ENCODE results near the gene CTPS2. TPM values are rescaled to one million over a fixed set of nuclear protein-coding genes. Genes with fewer than 3 reads are reported as not detected.

CTPS2 gene
- total and polyA plus RNA-seq, 2 experiments from 2014 or later, result 10.4 to 35.5 TPM

- Histone ChIP-seq H3K4me1 (ENCODE audit: insufficient read depth) (peaks cover 5% of the 10 kb centered on the region; the same call in 1 of the 2 replicates), H3K79me2 (replicated peaks; ENCODE audit: insufficient read depth) (no peaks in the 10 kb centered on the region), H3K9me2 (ENCODE audit: insufficient read depth) (no peaks in the 10 kb centered on the region), H2AFZ (no peak overlapping the region), H3F3A (replicated peaks; ENCODE audit: low read depth) (no peaks in the 10 kb centered on the region), H3K4me3 (no peak overlapping the region), H3K27ac (ENCODE audit: low read depth) (no peak overlapping the region), H3K27me3 (ENCODE audit: insufficient read depth) (no peaks in the 10 kb centered on the region), H3K4me2 (no peak overlapping the region), H4K20me1 (replicated peaks; ENCODE audit: insufficient read depth) (no peaks in the 10 kb centered on the region), H3K36me3 (ENCODE audit: insufficient read depth) (no peaks in the 10 kb centered on the region)
- no peak for DNase-seq (ENCODE audit: low spot score)
- no peak for ATAC-seq
- no peak overlapping the region for H3K27ac Mint-ChIP-seq
- peaks cover 45% of the 10 kb centered on the region; the same call in 2 of the 3 replicates for H3K36me3 Mint-ChIP-seq (ENCODE audit: low read depth)
- no peaks in the 10 kb centered on the region for H3K9me3 Mint-ChIP-seq
- TF ChIP-seq, protein P1, sequence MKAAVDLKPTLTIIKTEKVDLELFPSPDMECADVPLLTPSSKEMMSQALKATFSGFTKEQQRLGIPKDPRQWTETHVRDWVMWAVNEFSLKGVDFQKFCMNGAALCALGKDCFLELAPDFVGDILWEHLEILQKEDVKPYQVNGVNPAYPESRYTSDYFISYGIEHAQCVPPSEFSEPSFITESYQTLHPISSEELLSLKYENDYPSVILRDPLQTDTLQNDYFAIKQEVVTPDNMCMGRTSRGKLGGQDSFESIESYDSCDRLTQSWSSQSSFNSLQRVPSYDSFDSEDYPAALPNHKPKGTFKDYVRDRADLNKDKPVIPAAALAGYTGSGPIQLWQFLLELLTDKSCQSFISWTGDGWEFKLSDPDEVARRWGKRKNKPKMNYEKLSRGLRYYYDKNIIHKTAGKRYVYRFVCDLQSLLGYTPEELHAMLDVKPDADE (IDR thresholded peaks at IDR 0.05), result no peak
- TF ChIP-seq EZH2phosphoT487 (IDR thresholded peaks at IDR 0.05; ENCODE audit: unreplicated experiment), result no peak
- no peak for TF ChIP-seq CTCF (conservative IDR thresholded peaks at IDR 0.05; ENCODE audit: low read depth in 2 of 2)
- no peak for TF ChIP-seq NANOG (IDR thresholded peaks at IDR 0.05; ENCODE audit: borderline replicate concordance)
- TF ChIP-seq POLR2AphosphoS5 (IDR thresholded peaks at IDR 0.05; ENCODE audit: low read depth), result no peak
- TF ChIP-seq STAT1 (IDR thresholded peaks at IDR 0.05; ENCODE audit: unreplicated experiment), result no peak
- TF ChIP-seq CREB1 (CRISPR knock-in tag; IDR thresholded peaks at IDR 0.05; ENCODE audit: low read depth), result no peak
- no peak for TF ChIP-seq EZH2 (IDR thresholded peaks at IDR 0.05; ENCODE audit: low read depth, unreplicated experiment)
- no peak for TF ChIP-seq JUNB (IDR thresholded peaks at IDR 0.05; ENCODE audit: unreplicated experiment)
- TF ChIP-seq ZNF331 (CRISPR knock-in tag; IDR thresholded peaks at IDR 0.05; ENCODE audit: low read depth), result no peak
- TF ChIP-seq, protein P2, sequence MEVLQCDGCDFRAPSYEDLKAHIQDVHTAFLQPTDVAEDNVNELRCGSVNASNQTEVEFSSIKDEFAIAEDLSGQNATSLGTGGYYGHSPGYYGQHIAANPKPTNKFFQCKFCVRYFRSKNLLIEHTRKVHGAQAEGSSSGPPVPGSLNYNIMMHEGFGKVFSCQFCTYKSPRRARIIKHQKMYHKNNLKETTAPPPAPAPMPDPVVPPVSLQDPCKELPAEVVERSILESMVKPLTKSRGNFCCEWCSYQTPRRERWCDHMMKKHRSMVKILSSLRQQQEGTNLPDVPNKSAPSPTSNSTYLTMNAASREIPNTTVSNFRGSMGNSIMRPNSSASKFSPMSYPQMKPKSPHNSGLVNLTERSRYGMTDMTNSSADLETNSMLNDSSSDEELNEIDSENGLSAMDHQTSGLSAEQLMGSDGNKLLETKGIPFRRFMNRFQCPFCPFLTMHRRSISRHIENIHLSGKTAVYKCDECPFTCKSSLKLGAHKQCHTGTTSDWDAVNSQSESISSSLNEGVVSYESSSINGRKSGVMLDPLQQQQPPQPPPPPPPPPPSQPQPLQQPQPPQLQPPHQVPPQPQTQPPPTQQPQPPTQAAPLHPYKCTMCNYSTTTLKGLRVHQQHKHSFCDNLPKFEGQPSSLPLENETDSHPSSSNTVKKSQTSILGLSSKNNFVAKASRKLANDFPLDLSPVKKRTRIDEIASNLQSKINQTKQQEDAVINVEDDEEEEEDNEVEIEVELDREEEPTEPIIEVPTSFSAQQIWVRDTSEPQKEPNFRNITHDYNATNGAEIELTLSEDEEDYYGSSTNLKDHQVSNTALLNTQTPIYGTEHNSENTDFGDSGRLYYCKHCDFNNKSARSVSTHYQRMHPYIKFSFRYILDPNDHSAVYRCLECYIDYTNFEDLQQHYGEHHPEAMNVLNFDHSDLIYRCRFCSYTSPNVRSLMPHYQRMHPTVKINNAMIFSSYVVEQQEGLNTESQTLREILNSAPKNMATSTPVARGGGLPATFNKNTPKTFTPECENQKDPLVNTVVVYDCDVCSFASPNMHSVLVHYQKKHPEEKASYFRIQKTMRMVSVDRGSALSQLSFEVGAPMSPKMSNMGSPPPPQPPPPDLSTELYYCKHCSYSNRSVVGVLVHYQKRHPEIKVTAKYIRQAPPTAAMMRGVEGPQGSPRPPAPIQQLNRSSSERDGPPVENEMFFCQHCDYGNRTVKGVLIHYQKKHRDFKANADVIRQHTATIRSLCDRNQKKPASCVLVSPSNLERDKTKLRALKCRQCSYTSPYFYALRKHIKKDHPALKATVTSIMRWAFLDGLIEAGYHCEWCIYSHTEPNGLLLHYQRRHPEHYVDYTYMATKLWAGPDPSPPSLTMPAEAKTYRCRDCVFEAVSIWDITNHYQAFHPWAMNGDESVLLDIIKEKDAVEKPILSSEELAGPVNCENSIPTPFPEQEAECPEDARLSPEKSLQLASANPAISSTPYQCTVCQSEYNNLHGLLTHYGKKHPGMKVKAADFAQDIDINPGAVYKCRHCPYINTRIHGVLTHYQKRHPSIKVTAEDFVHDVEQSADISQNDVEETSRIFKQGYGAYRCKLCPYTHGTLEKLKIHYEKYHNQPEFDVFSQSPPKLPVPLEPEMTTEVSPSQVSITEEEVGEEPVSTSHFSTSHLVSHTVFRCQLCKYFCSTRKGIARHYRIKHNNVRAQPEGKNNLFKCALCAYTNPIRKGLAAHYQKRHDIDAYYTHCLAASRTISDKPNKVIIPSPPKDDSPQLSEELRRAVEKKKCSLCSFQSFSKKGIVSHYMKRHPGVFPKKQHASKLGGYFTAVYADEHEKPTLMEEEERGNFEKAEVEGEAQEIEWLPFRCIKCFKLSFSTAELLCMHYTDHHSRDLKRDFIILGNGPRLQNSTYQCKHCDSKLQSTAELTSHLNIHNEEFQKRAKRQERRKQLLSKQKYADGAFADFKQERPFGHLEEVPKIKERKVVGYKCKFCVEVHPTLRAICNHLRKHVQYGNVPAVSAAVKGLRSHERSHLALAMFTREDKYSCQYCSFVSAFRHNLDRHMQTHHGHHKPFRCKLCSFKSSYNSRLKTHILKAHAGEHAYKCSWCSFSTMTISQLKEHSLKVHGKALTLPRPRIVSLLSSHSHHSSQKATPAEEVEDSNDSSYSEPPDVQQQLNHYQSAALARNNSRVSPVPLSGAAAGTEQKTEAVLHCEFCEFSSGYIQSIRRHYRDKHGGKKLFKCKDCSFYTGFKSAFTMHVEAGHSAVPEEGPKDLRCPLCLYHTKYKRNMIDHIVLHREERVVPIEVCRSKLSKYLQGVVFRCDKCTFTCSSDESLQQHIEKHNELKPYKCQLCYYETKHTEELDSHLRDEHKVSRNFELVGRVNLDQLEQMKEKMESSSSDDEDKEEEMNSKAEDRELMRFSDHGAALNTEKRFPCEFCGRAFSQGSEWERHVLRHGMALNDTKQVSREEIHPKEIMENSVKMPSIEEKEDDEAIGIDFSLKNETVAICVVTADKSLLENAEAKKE (CRISPR knock-in tag; IDR thresholded peaks at IDR 0.05), result no peak
- no peak for TF ChIP-seq ZNF114 (CRISPR knock-in tag; IDR thresholded peaks at IDR 0.05)
- no peak for TF ChIP-seq REST (IDR thresholded peaks at IDR 0.05; ENCODE audit: unreplicated experiment)
- peaks cover 5% of the 10 kb centered on the region for H3K27me3 Mint-ChIP-seq (ENCODE audit: insufficient read depth, low read depth, poor library complexity)
- H3K4me3 Mint-ChIP-seq, result no peak overlapping the region
- peaks cover 10% of the 10 kb centered on the region for H3K4me1 Mint-ChIP-seq
These were observed 54.2 kb downstream of the CTPS2 start for GRCh38 chrX:16658284-16658683.
